GM12864 (cell line): ENCODE measurements around the gene RBMS1.

Experiments used
- DNase-seq: peaks from one replicate; pipeline ENCODE4 v3.0.0-alpha.2; 2011; ENCODE audit warnings: low read depth
- H3K4me3 ChIP-seq: 2 replicates; pipeline ENCODE4 v1.5.1; 2011; ENCODE audit warnings: mild to moderate bottlenecking, low read depth, low read length, control low read depth
- CTCF ChIP-seq: IDR thresholded peaks from 2 replicates; pipeline ENCODE4 v1.5.1; 2011; ENCODE audit warnings: low read depth, mild to moderate bottlenecking, moderate library complexity, low read length, control low read depth, inconsistent platforms; ENCODE audit errors: missing control alignments

RBMS1 gene

GRCh38 chr2:160306985-160307384, 186.6 kb downstream of the RBMS1 start:
- TF ChIP-seq CTCF, result no peak
- no peak overlapping the region for H3K4me3 ChIP-seq
- DNase-seq, result no peak

GRCh38 chr2:160305081-160305750, 188.4 kb downstream of the RBMS1 start:
- H3K4me3 ChIP-seq, result no peak overlapping the region
- DNase-seq, result no peak
- no peak for TF ChIP-seq CTCF

DNA sequence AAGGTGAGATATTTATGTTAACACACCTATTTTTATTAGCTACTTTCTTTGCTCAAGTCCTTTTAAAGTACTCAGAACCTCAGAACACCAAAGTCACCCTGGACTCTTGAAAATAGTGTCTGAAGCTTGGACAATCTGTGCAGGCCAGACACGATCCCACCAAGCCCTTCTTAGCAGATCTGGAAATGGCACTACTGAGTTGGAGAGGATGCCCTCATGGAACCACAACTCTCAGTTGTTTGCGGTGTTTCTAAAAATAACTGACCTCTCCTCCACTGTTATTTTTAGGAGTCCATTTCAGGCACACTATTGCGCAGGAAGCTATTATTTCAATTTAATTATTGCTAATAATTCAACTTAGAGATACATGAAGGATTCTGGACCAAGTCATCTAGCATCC, 190.1 kb downstream of the RBMS1 start:
- no peak overlapping the region for H3K4me3 ChIP-seq
- DNase-seq, result no peak
- no peak for TF ChIP-seq CTCF

GRCh38 chr2:160303076-160303475, 190.5 kb downstream of the RBMS1 start:
- TF ChIP-seq CTCF, result no peak
- H3K4me3 ChIP-seq, result no peak overlapping the region
- DNase-seq, result no peak

GRCh38 chr2:160301420-160301819, 192.2 kb downstream of the RBMS1 start:
- no peak for DNase-seq
- no peak for TF ChIP-seq CTCF
- no peak overlapping the region for H3K4me3 ChIP-seq

- no peak overlapping the region for H3K4me3 ChIP-seq
- DNase-seq, result no peak
- TF ChIP-seq CTCF, result no peak
Measured at GRCh38 chr2:160300203-160300602, 193.4 kb downstream of the RBMS1 start.

- DNase-seq, result no peak
- H3K4me3 ChIP-seq, result no peak overlapping the region
- no peak for TF ChIP-seq CTCF
Measured at GRCh38 chr2:160299540-160299939, 194.1 kb downstream of the RBMS1 start.
